GOT3 (cell line): ENCODE results near the gene AXIN1.
"Not testable (repeated sequence)": the region's sequence is repeated elsewhere in the genome, so short reads cannot be mapped to it uniquely, and the experiment has no call there.

Experiments
- DNase-seq: peaks from one replicate; lab custom pipeline; 2025; ENCODE audit warnings: mixed read lengths; lab: John Stamatoyannopoulos, UW

Gene AXIN1

GRCh38 chr16:352547-353403, at the start of gene AXIN1:
Gene AXIN1 (minus strand): TSS chr16:352723. CDS start chr16:347025, 5,698 bp downstream.
- DNase-seq, result peak; percentile 75

- peak; percentile 87 for DNase-seq
These were observed 49.2 kb upstream of the AXIN1 start, which contains the start of gene DECR2 for GRCh38 chr16:401468-402348. Gene DECR2 (plus strand): TSS chr16:401885. CDS start chr16:401964, 79 bp downstream.

GRCh38 chr16:400061-400591, 47.6 kb upstream of the AXIN1 start:
- no peak for DNase-seq

- DNase-seq, result no peak
These were observed 47.0 kb upstream of the AXIN1 start for GRCh38 chr16:399340-400019.

GRCh38 chr16:398561-399339, 46.2 kb upstream of the AXIN1 start:
- DNase-seq, result no peak

- DNase-seq, result peak; percentile 36
These were observed 45.3 kb upstream of the AXIN1 start for GRCh38 chr16:397736-398332.

- DNase-seq, result no peak
These were observed 44.7 kb upstream of the AXIN1 start, which contains the start of gene NME4 for GRCh38 chr16:397135-397661. Gene NME4 (plus strand): TSS chr16:397199. CDS start chr16:397223, 24 bp downstream.

GRCh38 chr16:396605-397004, 44.1 kb upstream of the AXIN1 start:
- DNase-seq, result no peak

GRCh38 chr16:396199-396598, 43.7 kb upstream of the AXIN1 start:
- no peak for DNase-seq

- no peak for DNase-seq
These were observed 40.0 kb upstream of the AXIN1 start for GRCh38 chr16:392450-393030.

GRCh38 chr16:391885-392335, 39.4 kb upstream of the AXIN1 start:
- peak; percentile 15 for DNase-seq

- no peak for DNase-seq
These were observed 36.8 kb upstream of the AXIN1 start for GRCh38 chr16:389352-389751.

GRCh38 chr16:387761-388666, 35.5 kb upstream of the AXIN1 start:
- not testable (repeated sequence) for DNase-seq

GRCh38 chr16:386641-387156, 34.2 kb upstream of the AXIN1 start:
- no peak for DNase-seq

- DNase-seq, result no peak
These were observed 31.0 kb upstream of the AXIN1 start for GRCh38 chr16:383326-384051.

GRCh38 chr16:381789-382717, 29.5 kb upstream of the AXIN1 start, which contains the start of gene PGAP6:
Gene PGAP6 (minus strand): TSS chr16:381978. CDS start chr16:381821, 157 bp downstream.
- no peak for DNase-seq
